Keratinocyte (primary cell): ENCODE data around the gene MAD2L1. TPM values are rescaled to one million over a fixed set of nuclear protein-coding genes. Genes with fewer than 3 reads are reported as not detected.
"Not testable (repeated sequence)": the region's sequence is repeated elsewhere in the genome, so short reads cannot be mapped to it uniquely, and the experiment has no call there.

ENCODE experiments used
- DNase-seq: peaks from one replicate; pipeline ENCODE4 v3.0.0-alpha.2; 2011; ENCODE audit warnings: low read depth, missing footprints, low spot score
- FAIRE-seq: peaks from 2 replicates; lab custom pipeline; 2011; peaks lifted over from hg19 to GRCh38; lab: Jason Lieb, UNC
- H2AFZ ChIP-seq: 2 replicates; pipeline ENCODE4 v1.6.0; 2012; ENCODE audit warnings: low read length, control low read depth, inconsistent platforms; ENCODE audit not compliant: control insufficient read depth
- H3K27ac ChIP-seq: 2 replicates; pipeline ENCODE4 v1.5.1; 2011; ENCODE audit warnings: low read length; ENCODE audit not compliant: control insufficient read depth, insufficient read depth
- H3K27me3 ChIP-seq: 3 replicates; pipeline ENCODE4 v1.6.0; 2011; ENCODE audit warnings: low read length; ENCODE audit not compliant: control insufficient read depth, insufficient read depth; ENCODE audit errors: extremely low read depth
- H3K36me3 ChIP-seq, 2 experiments: 2 replicates in 1 of 2; 3 replicates in 1 of 2; pipeline ENCODE4 v1.5.1; 2011; ENCODE audit warnings: low read length in 2 of 2, mild to moderate bottlenecking in 1 of 2; ENCODE audit not compliant: control insufficient read depth in 2 of 2, insufficient read depth in 2 of 2; ENCODE audit errors: extremely low read depth in 1 of 2
- H3K4me1 ChIP-seq: 3 replicates; pipeline ENCODE4 v1.5.1; 2011; ENCODE audit warnings: low read length; ENCODE audit not compliant: control insufficient read depth, insufficient read depth; ENCODE audit errors: extremely low read depth
- H3K4me2 ChIP-seq: 3 replicates; pipeline ENCODE4 v1.6.0; 2011; ENCODE audit warnings: low read depth, low read length; ENCODE audit not compliant: control insufficient read depth, insufficient read depth; ENCODE audit errors: extremely low read depth
- H3K4me3 ChIP-seq, 3 experiments: fragments of 200-600 bp in 1 of 3; sonication (generic) in 1 of 3; 2 replicates in 2 of 3; 3 replicates in 1 of 3; pipeline ENCODE4 v1.5.1; 2011 to 2016; ENCODE audit warnings: low read length in 3 of 3, mild to moderate bottlenecking in 3 of 3, control low read depth in 2 of 3, inconsistent platforms in 1 of 3, low read depth in 1 of 3, mixed read lengths in 1 of 3, mixed run types in 1 of 3, moderate library complexity in 1 of 3; ENCODE audit not compliant: control insufficient read depth in 2 of 3, insufficient read depth in 2 of 3; ENCODE audit errors: extremely low read depth in 1 of 3
- H3K79me2 ChIP-seq: 2 replicates; pipeline ENCODE4 v1.6.0; 2012; ENCODE audit warnings: low read length; ENCODE audit not compliant: control insufficient read depth, insufficient read depth
- H3K9ac ChIP-seq: 3 replicates; pipeline ENCODE4 v1.6.0; 2011; ENCODE audit warnings: low read length; ENCODE audit not compliant: control insufficient read depth, insufficient read depth; ENCODE audit errors: extremely low read depth
- H3K9me1 ChIP-seq: 3 replicates; pipeline ENCODE4 v1.6.0; 2011; ENCODE audit warnings: low read length; ENCODE audit not compliant: control insufficient read depth, insufficient read depth; ENCODE audit errors: extremely low read depth
- H3K9me3 ChIP-seq: 2 replicates; pipeline ENCODE4 v1.5.1; 2012; ENCODE audit warnings: low read depth, low read length; ENCODE audit not compliant: control insufficient read depth
- H4K20me1 ChIP-seq: 3 replicates; pipeline ENCODE4 v1.6.0; 2011; ENCODE audit warnings: low read length; ENCODE audit not compliant: control insufficient read depth, insufficient read depth; ENCODE audit errors: extremely low read depth
- EZH2 ChIP-seq: IDR thresholded peaks from one replicate; pipeline ENCODE4 v1.6.1; 2012; ENCODE audit warnings: inconsistent platforms, mild to moderate bottlenecking, low read length, moderate library complexity
- dilution Hi-C: fragments of 300-500 bp; cut with MboI; formaldehyde crosslinking; loops from one replicate; pipeline ENCODE4 v1.7.0; 2020; ENCODE audit warnings: low sequenced_read_pairs; ENCODE audit not compliant: extremely low pct_ligation_motif_present
- polyA plus RNA-seq, 5 experiments: library from polyadenylated mRNA; depleted of rRNA in 3 of 5; stranded (reverse) in 3 of 5; stranded (forward) in 1 of 5; unstranded in 1 of 5; fragments of >200 nt; gene quantifications; 1 replicate in 1 of 5; 2 replicates in 3 of 5; 3 replicates in 1 of 5; pipeline versions ENCODE4 v1.2.1 to v1.2.3, GENCODE V29; 2011 to 2012; ENCODE audit warnings: missing spikeins in 2 of 5, low read depth in 1 of 5, low replicate concordance in 1 of 5
- TF ChIP-seq, protein P1 (sequence below), 3 experiments: IDR thresholded peaks in 1 of 3; conservative IDR thresholded peaks in 1 of 3; optimal IDR thresholded peaks in 1 of 3; 2 replicates in 2 of 3; 3 replicates in 1 of 3; pipeline versions ENCODE3 to v1.5.1; 2011; ENCODE audit warnings: low read length in 3 of 3, mild to moderate bottlenecking in 3 of 3, moderate library complexity in 2 of 3, control low read depth in 1 of 3, inconsistent platforms in 1 of 3; ENCODE audit not compliant: insufficient read depth in 2 of 3; ENCODE audit errors: extremely low read depth in 1 of 3

MAD2L1 gene
- polyA plus RNA-seq, 1 donor (not counting 4 experiments of a cell fraction or from before 2014, with no cell fraction given): 37.9 TPM

DNA sequence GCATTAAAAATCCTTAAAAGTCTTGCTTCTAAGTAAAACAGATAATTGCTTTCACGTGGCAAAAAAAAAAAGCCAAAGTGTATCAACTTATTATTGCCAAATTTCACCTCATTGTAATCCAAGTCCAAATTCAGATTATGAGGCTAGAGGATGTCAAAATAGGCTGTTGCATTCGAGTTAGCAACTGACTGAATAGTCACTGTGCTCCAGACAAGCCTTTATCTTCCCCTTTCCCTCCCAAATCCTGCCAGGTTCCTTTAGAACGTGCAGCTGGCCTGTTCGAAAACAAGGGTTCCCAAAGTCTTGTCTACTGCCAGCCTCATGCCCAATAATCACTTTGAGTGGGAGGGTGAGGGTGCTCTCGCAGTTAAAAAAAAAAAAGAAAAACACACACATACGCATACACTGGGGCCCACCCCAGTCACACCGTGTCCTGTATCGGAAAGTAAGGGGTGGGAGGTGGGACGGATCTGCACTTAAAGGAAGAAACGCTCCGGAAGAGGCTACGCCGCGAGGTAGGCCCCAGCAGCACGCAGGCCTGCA is 603 bp downstream of the MAD2L1 start:
- H3K9me3 ChIP-seq: no peaks in the 10 kb centered on the region
- H4K20me1 ChIP-seq: no peaks in the 10 kb centered on the region
- H3K4me2 ChIP-seq: peak overlapping the region; percentile 98
- H3K9ac ChIP-seq: peak overlapping the region; percentile 92
- H3K4me3 ChIP-seq: peak overlapping the region; percentile 62 to 87 (median 84)
- peak overlapping the region; percentile 96 for H2AFZ ChIP-seq
- TF ChIP-seq, protein P1, sequence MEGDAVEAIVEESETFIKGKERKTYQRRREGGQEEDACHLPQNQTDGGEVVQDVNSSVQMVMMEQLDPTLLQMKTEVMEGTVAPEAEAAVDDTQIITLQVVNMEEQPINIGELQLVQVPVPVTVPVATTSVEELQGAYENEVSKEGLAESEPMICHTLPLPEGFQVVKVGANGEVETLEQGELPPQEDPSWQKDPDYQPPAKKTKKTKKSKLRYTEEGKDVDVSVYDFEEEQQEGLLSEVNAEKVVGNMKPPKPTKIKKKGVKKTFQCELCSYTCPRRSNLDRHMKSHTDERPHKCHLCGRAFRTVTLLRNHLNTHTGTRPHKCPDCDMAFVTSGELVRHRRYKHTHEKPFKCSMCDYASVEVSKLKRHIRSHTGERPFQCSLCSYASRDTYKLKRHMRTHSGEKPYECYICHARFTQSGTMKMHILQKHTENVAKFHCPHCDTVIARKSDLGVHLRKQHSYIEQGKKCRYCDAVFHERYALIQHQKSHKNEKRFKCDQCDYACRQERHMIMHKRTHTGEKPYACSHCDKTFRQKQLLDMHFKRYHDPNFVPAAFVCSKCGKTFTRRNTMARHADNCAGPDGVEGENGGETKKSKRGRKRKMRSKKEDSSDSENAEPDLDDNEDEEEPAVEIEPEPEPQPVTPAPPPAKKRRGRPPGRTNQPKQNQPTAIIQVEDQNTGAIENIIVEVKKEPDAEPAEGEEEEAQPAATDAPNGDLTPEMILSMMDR (optimal IDR thresholded peaks at IDR 0.05 in 1 of 3, IDR thresholded peaks at IDR 0.05 in 1 of 3, conservative IDR thresholded peaks at IDR 0.05 in 1 of 3; ENCODE audit: extremely low read depth in 1 of 3, insufficient read depth in 2 of 3, low read length in 3 of 3): no peak
- TF ChIP-seq EZH2: no peak
- H3K4me1 ChIP-seq: peaks cover 32% of the 10 kb centered on the region
- H3K9me1 ChIP-seq: no peaks in the 10 kb centered on the region
- H3K79me2 ChIP-seq: peaks cover 55% of the 10 kb centered on the region
- dilution Hi-C loops: no loop called here
- FAIRE-seq (no peak), DNase-seq (no peak)
- H3K36me3 ChIP-seq: peaks cover 0 to 7% of the 10 kb centered on the region in 2 experiments
- no peaks in the 10 kb centered on the region for H3K27me3 ChIP-seq
- peak overlapping the region; percentile 94 for H3K27ac ChIP-seq

DNA sequence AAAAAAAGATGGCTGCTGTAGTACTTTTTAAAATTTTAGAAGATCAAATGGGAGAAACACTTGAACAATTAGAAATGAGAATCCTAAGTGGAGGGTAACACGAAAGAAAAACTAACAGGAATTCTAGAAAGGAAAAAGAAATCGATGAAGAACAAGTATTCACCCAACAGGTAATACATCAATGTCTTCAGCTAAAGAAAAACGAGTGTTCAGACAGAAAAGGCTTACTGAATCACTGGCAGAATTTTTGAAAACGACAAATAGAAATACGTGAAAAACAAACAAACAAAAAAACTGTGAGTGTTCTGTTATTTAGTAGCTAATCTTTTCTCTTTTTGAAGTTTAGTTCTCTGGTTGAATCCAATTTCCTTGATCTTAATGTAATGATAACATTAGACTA is 1.8 kb downstream of the MAD2L1 start:
- DNase-seq (no peak), FAIRE-seq (no peak)
- Histone ChIP-seq H3K79me2 (peaks cover 55% of the 10 kb centered on the region), H3K27ac (no peak overlapping the region), H3K9ac (no peak overlapping the region), H3K27me3 (no peaks in the 10 kb centered on the region), H3K4me1 (peaks cover 27% of the 10 kb centered on the region), H4K20me1 (no peaks in the 10 kb centered on the region), H3K4me3 (peak overlapping the region in 2 of 3 experiments; percentile 84 to 87), H3K36me3 (peaks cover 0 to 7% of the 10 kb centered on the region in 2 experiments), H2AFZ (peak overlapping the region; percentile 44), H3K9me1 (no peaks in the 10 kb centered on the region), H3K4me2 (peak overlapping the region; percentile 98), H3K9me3 (no peaks in the 10 kb centered on the region)
- TF ChIP-seq, protein P1 (optimal IDR thresholded peaks at IDR 0.05 in 1 of 3, IDR thresholded peaks at IDR 0.05 in 1 of 3, conservative IDR thresholded peaks at IDR 0.05 in 1 of 3; ENCODE audit: extremely low read depth in 1 of 3, insufficient read depth in 2 of 3, low read length in 3 of 3): no peak
- no peak for TF ChIP-seq EZH2
- dilution Hi-C loops: no loop called here

DNA sequence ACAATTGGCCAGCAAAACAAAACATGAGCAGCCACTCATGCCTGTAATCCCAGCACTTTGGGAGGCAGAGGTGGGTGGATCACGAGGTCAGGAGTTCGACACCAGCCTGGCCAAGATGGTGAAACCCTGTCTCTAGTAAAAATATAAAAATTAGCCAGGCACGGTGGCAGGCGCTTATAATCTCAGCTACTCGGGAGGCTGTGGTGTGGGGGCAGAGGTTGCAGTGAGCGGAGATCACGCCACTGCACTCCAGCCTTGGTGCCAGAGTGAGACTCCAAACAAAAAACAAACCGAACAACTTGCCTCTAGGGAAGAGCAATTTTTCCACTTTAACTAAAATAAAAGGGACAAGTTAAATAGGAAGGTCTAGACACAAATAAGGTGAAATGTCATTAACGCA is 2.9 kb downstream of the MAD2L1 start:
- H3K4me3 ChIP-seq, H3K27ac ChIP-seq, H4K20me1 ChIP-seq, H3K9ac ChIP-seq, H3K27me3 ChIP-seq, H3K36me3 ChIP-seq, FAIRE-seq, DNase-seq, H3K4me2 ChIP-seq, H2AFZ ChIP-seq, dilution Hi-C loops, H3K9me3 ChIP-seq, H3K9me1 ChIP-seq: not testable (repeated sequence)
- peaks cover 27% of the 10 kb centered on the region for H3K4me1 ChIP-seq
- H3K79me2 ChIP-seq: peaks cover 55% of the 10 kb centered on the region
